NCI-H187 treated with DMSO at 0.1 percent for 48 hours (cell line): ENCODE results near the gene RACGAP1.

Experiments
- DNase-seq: peaks from one replicate; lab custom pipeline; 2025; lab: John Stamatoyannopoulos, UW

The RACGAP1 gene

GRCh38 chr12:49954863-49955830 lies 70.1 kb downstream of the RACGAP1 start:
- DNase-seq, result no peak

GRCh38 chr12:49953961-49954846 lies 71.1 kb downstream of the RACGAP1 start:
- DNase-seq, result no peak

- DNase-seq, result no peak
Observed at GRCh38 chr12:49953151-49953550, 72.1 kb downstream of the RACGAP1 start.

DNA sequence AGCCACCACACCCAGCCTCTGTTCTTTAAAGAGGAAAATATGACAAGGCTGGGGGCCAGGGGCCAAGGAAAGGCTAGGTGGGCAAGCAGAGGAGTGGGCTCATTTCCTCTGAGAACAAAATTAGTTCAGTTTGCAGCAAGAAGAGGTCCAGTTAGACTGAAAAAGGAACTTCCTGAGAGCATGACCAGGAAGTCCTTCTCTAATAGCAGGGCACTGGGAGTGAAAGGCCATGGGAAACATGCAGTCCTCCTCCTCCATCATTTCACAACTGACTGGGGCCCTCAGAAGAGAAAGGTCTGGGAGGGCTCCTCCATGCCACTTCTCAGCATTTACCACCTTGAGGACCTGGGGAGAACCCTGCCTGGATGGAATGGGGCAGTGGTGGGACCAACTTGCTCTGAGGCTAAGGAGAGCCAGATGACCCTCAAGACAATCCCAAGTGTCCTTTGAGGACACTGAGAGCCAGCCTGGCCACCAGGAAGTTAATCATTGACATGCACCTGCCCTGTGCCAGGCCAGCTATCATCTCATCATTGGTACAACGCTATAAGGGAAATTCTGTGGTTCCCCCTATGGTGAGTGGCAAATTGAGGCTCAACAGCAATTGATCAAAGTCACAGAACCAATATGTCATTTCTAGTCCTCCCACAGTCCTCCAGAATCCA lies 72.8 kb downstream of the RACGAP1 start:
- no peak for DNase-seq

- no peak for DNase-seq
Observed at GRCh38 chr12:49951411-49952240, 73.7 kb downstream of the RACGAP1 start.

DNA sequence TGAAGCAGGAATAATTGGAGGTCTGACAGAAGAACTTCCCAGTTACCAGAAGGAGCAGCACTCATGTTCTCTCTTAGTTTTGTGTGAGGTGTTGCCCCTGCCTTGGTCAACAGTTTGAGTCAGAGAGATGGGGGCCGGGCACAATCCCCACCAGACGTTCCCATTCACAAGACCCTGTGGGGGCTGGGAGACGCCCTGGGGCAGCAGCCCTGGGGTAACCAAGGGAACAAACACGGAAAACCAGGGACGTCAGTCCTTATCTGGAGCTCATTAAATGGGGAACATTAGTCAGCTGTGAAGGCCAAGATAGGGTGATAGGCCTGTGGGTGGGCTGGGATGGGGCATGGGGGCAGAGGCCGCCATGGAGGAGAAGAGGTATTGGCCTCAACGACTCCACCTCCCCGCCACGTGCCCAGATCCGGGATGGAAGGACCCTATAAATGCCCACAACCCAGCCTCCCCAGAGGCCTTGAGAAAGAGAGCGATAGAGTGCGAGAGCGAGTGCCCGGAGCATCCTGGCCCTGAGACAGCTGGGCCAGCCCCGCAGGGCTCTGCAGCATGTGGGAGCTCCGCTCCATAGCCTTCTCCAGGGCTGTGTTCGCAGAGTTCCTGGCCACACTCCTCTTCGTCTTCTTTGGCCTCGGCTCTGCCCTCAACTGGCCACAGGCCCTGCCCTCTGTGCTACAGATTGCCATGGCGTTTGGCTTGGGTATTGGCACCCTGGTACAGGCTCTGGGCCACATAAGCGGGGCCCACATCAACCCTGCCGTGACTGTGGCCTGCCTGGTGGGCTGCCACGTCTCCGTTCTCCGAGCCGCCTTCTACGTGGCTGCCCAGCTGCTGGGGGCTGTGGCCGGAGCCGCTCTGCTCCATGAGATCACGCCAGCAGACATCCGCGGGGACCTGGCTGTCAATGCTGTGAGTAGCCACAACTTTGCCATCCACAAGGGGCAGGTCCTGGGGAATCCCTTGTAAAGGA lies 74.7 kb downstream of the RACGAP1 start, which contains the start of gene AQP2:
Gene AQP2, plus strand, starts transcription at position 465 of the 979 bp plus-strand sequence. Its CDS starts 94 bp downstream, at position 559.
- no peak for DNase-seq

- DNase-seq, result no peak
Observed at GRCh38 chr12:49949866-49950265, 75.4 kb downstream of the RACGAP1 start.

- DNase-seq, result no peak
Observed at GRCh38 chr12:49948866-49949845, 76.1 kb downstream of the RACGAP1 start.

GRCh38 chr12:49947593-49948226 lies 77.6 kb downstream of the RACGAP1 start:
- no peak for DNase-seq

GRCh38 chr12:49946497-49946896 lies 78.8 kb downstream of the RACGAP1 start:
- DNase-seq, result no peak

DNA sequence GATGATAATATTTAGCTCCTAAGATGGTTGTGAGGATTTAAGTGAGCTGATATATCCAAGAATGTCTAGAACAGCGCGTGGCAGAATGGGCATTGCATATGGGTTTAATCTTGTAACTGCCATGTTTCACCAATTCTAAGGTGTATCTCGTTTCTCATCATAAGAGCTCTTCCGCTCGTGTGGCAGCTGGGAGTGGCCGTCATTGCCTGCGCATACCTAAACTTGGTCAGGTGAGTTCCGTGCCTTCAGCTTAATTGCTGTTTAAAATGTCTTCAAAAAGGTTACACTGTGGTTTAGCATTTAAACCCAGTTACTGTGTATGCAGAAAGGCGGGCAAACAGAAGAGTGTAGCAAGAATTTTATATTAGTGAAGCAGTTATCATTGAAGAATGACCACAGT lies 79.2 kb downstream of the RACGAP1 start:
- peak; percentile 7 for DNase-seq

DNA sequence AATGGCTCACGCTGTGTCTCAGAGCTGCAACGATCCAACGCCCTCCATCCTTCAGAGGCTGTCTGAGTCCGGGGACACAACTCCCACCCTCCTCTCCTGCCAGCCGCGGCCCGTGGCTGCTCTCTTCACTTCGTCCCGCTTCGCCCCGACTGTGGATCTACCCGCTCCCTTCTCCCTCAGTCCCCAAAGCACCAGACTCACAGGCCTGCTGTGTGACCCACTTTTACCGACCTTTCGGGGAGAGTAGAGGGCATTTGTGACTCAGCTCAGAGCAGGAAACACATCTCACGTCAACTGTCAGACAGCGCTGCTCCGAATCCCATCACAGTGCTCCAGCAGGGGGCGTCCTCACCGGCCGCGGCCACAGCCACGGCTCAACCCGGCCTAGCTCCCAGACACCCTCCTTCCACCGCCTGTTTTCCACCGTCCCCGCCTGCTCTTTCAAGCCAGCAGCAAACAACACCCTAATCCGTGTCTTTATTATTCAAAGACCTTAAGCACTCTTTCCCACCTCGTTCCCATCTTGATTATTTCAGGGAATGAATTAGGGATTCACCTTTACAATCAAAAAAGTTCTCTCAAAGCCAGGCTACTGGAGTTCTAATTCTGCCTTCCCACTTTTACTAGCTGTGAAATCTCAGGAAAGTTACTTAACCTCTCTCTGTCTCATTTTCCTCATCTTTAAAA lies 79.8 kb downstream of the RACGAP1 start:
- peak; percentile 7 for DNase-seq

DNA sequence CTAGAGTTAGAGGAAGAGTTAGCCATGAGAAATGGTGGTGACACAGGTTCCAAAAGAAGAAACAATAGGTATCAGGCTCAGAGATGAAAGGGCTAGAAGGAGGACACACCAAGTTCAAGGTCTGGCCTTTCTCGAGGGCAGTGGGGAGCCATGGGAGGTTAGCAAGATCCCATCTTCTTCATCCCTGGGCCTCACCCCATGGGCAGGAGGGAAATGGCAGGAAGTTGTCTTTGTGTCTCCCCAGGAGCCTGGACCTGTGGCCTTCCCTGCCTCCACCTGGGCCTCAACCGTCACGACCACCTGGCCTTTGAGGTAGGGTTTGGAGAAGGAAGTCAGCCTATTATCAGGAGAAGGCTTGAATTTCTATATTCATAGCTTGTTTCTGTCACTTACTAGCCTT lies 80.6 kb downstream of the RACGAP1 start:
- DNase-seq, result no peak

GRCh38 chr12:49944046-49944445 lies 81.2 kb downstream of the RACGAP1 start:
- no peak for DNase-seq

DNA sequence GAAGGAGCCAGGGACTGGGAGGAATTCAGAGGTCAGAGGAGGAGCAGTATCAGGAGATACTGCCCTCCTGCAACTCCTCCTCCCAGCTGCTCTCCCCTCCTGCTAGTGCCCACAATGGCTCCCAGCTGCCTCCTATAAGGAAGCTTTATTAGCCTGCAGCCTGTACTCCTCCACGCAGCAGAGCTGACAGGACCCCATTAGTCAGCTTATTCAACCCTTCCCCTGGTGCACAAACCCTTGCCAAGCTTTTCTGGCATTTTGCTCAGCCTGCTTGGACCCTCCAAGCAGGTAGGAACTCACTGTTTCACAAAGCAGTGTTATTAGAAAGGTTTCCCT lies 81.7 kb downstream of the RACGAP1 start:
- DNase-seq, result no peak

DNA sequence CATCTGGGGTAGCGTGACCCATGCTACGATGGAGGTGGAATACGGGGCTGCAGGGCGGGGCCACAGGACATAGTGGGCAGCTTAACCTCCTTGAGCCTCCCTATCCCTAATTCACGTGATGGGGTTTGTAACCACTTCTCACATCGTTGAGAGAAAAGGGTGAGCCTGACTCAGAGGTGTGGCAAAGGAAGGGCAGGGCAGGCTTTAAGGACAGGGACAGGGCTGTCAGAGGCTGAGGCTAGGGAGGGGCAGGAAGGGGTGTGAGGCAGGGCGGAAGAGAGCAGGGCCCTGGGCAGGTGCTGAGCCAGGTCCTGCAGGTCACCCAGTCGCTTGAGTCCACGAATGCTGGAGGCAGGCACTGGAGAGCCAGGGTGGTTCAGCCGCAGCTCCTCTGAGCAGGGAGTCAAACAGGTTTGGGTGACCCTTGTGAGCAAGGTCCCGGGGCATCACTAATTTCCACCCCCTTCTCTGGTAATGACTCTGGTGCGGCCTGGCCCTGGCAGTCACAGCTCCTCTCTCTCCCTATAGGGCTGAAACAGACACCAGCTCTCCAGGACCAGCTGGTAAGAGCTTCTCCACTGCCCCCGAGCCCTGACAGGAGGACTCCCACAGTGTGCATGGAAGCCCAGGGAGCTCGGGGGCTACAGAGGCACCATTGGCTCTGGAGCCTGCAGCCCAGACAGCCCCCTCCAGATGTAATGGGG lies 82.2 kb downstream of the RACGAP1 start:
- no peak for DNase-seq

DNA sequence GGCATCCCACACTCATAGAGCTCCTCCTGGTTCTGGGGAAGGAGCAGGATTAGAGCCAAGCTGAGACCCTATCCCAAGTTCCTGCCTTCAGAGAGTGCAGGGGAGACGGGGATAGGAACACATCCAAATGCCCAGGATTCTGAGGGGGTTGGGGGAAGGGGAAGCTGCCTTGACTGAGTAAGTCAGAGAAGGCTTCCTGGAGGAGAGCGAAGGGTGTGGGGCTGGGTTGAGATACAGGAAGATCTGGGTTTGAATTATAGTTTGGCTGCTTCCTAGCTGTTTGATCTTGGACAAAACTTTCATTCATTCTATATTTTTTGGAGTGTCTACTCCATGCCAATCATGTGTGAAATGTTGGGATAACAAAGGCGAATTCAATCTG lies 82.8 kb downstream of the RACGAP1 start:
- DNase-seq, result no peak
